KMS-11 (cell line): ENCODE results near the gene PLIN1.

Source experiments
- H2AFZ ChIP-seq: fragments of 200-600 bp; sonication (generic); 2 replicates; pipeline ENCODE4 v1.6.1; 2016; ENCODE audit warnings: antibody characterized with exemption, mixed run types, low read depth
- H3K27ac ChIP-seq: fragments of 200-600 bp; sonication (generic); 2 replicates; pipeline ENCODE4 v1.6.1; 2016; ENCODE audit warnings: mild to moderate bottlenecking, mixed run types
- H3K27me3 ChIP-seq: fragments of 200-600 bp; sonication (generic); 2 replicates; pipeline ENCODE4 v1.6.1; 2017; ENCODE audit warnings: mild to moderate bottlenecking, low read depth, mixed run types, moderate library complexity; ENCODE audit not compliant: insufficient read depth
- H3K36me3 ChIP-seq: fragments of 200-600 bp; sonication (generic); 2 replicates; pipeline ENCODE4 v1.6.1; 2017; ENCODE audit warnings: mild to moderate bottlenecking, mixed run types; ENCODE audit not compliant: insufficient read depth
- H3K4me1 ChIP-seq: fragments of 200-600 bp; sonication (generic); 2 replicates; pipeline ENCODE4 v1.6.1; 2016; ENCODE audit warnings: mild to moderate bottlenecking, low read depth, mixed run types; ENCODE audit not compliant: poor library complexity, severe bottlenecking
- H3K4me2 ChIP-seq: fragments of 200-600 bp; sonication (generic); 2 replicates; pipeline ENCODE4 v1.7.0; 2016; ENCODE audit warnings: mild to moderate bottlenecking, mixed run types
- H3K4me3 ChIP-seq: fragments of 200-600 bp; sonication (generic); IDR thresholded peaks from 2 replicates; pipeline ENCODE4 v1.6.1; 2017; ENCODE audit warnings: low read depth, low read length, mixed read lengths; ENCODE audit not compliant: insufficient read depth
- H3K79me2 ChIP-seq: fragments of 200-600 bp; sonication (generic); 2 replicates; pipeline ENCODE4 v1.6.1; 2016; ENCODE audit warnings: low read depth, mixed run types; ENCODE audit not compliant: insufficient read depth
- H3K9ac ChIP-seq: fragments of 200-600 bp; sonication (generic); 2 replicates; pipeline ENCODE4 v1.6.1; 2016; ENCODE audit warnings: mild to moderate bottlenecking, mixed run types
- H4K20me1 ChIP-seq: fragments of 200-600 bp; sonication (generic); 2 replicates; pipeline ENCODE4 v1.6.1; 2016; ENCODE audit warnings: mild to moderate bottlenecking, mixed run types; ENCODE audit not compliant: insufficient read depth
- TF ChIP-seq, protein P1 (sequence below): fragments of 200-600 bp; sonication (generic); conservative IDR thresholded peaks from 2 replicates; pipeline ENCODE4 v1.6.1; 2017; ENCODE audit warnings: low read depth, mild to moderate bottlenecking, antibody characterized with exemption, low read length, moderate library complexity, mixed read lengths

Gene PLIN1

DNA sequence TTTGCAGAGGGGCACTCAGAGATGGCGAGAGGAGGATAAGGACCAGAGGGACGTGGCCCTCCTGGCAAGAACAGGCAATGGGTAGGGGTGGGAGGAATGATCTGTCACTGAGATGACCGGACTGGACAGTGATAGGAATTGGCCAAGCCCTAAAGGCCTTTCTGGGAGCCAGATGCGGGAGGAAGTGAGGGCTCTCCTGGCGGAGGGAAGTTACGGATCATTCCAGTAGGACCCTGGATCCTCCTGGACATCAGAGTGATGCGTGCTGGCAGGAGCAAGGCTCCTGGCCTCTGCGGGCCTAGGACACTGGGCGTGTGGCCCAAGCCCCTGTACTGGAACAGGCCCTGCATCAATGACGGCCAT lies 47.3 kb downstream of the PLIN1 start:
- no peak overlapping the region for H3K4me2 ChIP-seq
- peaks cover 7% of the 10 kb centered on the region for H3K36me3 ChIP-seq
- H3K9ac ChIP-seq, result no peak overlapping the region
- H3K4me1 ChIP-seq, result no peaks in the 10 kb centered on the region
- TF ChIP-seq, protein P1, sequence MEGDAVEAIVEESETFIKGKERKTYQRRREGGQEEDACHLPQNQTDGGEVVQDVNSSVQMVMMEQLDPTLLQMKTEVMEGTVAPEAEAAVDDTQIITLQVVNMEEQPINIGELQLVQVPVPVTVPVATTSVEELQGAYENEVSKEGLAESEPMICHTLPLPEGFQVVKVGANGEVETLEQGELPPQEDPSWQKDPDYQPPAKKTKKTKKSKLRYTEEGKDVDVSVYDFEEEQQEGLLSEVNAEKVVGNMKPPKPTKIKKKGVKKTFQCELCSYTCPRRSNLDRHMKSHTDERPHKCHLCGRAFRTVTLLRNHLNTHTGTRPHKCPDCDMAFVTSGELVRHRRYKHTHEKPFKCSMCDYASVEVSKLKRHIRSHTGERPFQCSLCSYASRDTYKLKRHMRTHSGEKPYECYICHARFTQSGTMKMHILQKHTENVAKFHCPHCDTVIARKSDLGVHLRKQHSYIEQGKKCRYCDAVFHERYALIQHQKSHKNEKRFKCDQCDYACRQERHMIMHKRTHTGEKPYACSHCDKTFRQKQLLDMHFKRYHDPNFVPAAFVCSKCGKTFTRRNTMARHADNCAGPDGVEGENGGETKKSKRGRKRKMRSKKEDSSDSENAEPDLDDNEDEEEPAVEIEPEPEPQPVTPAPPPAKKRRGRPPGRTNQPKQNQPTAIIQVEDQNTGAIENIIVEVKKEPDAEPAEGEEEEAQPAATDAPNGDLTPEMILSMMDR, result no peak
- H3K27me3 ChIP-seq, result no peaks in the 10 kb centered on the region
- H2AFZ ChIP-seq, result no peak overlapping the region
- H3K4me3 ChIP-seq, result no peak overlapping the region
- H4K20me1 ChIP-seq, result no peaks in the 10 kb centered on the region
- no peaks in the 10 kb centered on the region for H3K79me2 ChIP-seq
- no peak overlapping the region for H3K27ac ChIP-seq

DNA sequence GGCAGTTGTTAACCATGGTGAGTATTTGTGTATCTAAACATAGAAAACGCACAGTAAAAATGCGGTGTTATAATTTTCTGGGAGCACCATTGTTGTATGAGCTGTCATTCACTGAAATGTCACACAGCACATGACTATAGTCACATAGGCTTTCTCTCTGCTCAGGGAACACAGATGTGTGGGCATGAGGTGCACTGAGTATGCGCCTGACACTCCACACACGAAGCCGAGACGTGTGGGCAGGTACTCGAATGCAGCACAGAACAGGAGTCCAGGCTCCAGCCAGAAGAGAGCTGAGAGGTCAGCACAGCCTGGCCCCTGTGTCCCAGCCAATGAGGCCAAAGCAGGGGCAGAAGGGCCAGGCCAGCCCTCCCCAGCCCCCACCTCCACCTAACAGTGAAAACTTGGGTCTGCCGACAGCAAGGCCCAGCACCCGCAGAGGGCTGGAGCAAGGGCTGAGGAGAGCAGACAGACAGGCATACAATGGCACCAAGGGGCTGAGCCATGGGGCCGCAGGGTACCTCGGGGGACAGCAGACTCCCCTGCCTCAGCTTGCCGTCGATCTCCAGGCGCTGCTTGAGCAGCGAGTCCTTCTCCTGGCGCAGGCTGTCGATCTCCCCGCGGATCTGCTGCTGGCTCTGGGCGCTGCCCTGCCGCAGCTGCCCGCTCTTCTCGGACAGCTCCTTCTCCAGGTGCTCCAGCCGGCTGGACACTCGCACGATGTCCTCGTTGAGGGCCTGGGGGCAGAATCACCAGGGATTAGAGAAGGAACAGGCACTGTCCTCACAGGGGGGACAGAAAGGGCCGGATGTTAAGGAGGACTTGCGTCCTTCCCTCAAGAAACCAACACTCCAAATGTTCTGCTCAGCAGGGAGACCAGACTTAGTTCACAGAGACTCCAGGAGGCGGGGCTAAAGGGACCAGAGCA lies 47.9 kb downstream of the PLIN1 start:
- TF ChIP-seq, protein P1, result no peak
- Histone ChIP-seq H3K27ac (no peak overlapping the region), H3K79me2 (no peaks in the 10 kb centered on the region)

DNA sequence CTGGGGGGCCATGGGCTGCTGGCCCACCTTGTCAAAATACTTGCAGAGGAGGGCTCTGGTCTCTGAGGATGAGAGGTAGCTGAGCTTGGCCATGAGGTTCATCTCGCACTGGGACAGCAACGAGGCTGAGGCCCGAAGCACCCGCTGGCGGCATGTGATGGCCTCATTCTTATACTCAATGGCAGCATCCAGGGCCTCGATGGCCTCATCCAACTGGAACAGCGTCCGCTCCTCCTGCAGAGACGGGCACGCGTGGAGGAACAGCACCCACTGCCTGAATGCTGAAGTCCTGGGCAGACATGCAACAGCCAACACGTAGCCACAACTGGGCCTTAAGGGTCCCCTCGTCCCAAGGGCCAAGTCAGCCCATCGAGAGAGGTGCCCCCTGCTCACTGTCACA lies 48.9 kb downstream of the PLIN1 start:
- Histone ChIP-seq H4K20me1 (no peaks in the 10 kb centered on the region), H2AFZ (no peak overlapping the region), H3K9ac (no peak overlapping the region), H3K27me3 (no peaks in the 10 kb centered on the region), H3K79me2 (no peaks in the 10 kb centered on the region), H3K4me2 (no peak overlapping the region), H3K27ac (no peak overlapping the region), H3K4me1 (no peaks in the 10 kb centered on the region), H3K4me3 (no peak overlapping the region), H3K36me3 (peaks cover 7% of the 10 kb centered on the region)
- TF ChIP-seq, protein P1, result no peak

More for the DNA sequence above, 47.9 kb downstream of the PLIN1 start:
- Histone ChIP-seq H3K4me2 (no peak overlapping the region), H3K4me1 (no peaks in the 10 kb centered on the region), H2AFZ (no peak overlapping the region), H4K20me1 (no peaks in the 10 kb centered on the region), H3K27me3 (no peaks in the 10 kb centered on the region), H3K36me3 (peaks cover 7% of the 10 kb centered on the region), H3K4me3 (no peak overlapping the region), H3K9ac (no peak overlapping the region)

DNA sequence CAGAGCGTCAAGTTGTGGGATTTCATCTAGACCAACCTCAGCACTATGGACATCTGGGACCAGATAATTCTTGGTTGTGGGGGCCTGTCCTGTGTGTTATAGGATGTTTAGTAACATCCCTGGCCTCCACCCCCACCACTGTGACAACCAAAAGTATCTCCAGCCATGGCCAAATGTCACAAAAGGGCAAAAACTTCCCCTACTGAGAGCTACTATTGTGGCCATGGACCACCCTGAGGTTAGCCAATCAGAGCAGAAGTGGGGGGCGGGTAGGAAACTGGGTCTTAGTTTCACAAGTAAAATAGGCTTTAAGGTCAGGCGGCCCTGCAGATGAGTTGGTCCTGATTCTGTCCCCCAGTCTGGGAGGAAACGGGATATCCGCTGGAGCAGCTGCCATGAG lies 49.3 kb downstream of the PLIN1 start:
- Histone ChIP-seq H4K20me1 (no peaks in the 10 kb centered on the region), H3K79me2 (no peaks in the 10 kb centered on the region), H3K4me2 (no peak overlapping the region), H3K36me3 (peaks cover 7% of the 10 kb centered on the region), H3K4me1 (no peaks in the 10 kb centered on the region), H3K27me3 (no peaks in the 10 kb centered on the region), H3K9ac (no peak overlapping the region), H3K27ac (no peak overlapping the region), H2AFZ (no peak overlapping the region), H3K4me3 (no peak overlapping the region)
- TF ChIP-seq, protein P1, result no peak
